HCT116 (cell line): ENCODE data around the gene ATG3. TPM values are rescaled to one million over a fixed set of nuclear protein-coding genes. Genes with fewer than 3 reads are reported as not detected.
"Not testable (repeated sequence)": the region's sequence is repeated elsewhere in the genome, so short reads cannot be mapped to it uniquely, and the experiment has no call there.

Source experiments
- ATAC-seq: fragments of 200-7000 bp; cut with Tn5 transposase; 2 replicates; pipeline ENCODE4 v1.9.1; 2020; ENCODE audit warnings: mild to moderate bottlenecking, moderate library complexity
- BruUV-seq: library from RNA; stranded (reverse); fragments of 400-500 nt; replicated peaks from 2 replicates; lab custom pipeline; 2021; lab: Mats Ljungman, UMichigan
- CTCF ChIA-PET: fragments of 300-600 bp; sonication (Branson Sonifier 250); formaldehyde crosslinking; loops from one replicate; lab custom pipeline; 2021; ENCODE audit warnings: antibody characterized with exemption; lab: Charles Lee
- POLR2A ChIA-PET: fragments of 300-600, 350-600 bp; sonication (Branson Sonifier 250); formaldehyde crosslinking; loops from one replicate; lab custom pipeline; 2021; ENCODE audit warnings: antibody characterized with exemption; lab: Charles Lee
- RAD21 ChIA-PET, 2 experiments: fragments of 300-600 bp; sonication (Branson Sonifier 250); formaldehyde crosslinking; loops; one replicate each; lab custom pipeline; 2023; ENCODE audit warnings: low total read pairs in 2 of 2; ENCODE audit not compliant: uncharacterized antibody in 2 of 2, unreplicated experiment in 2 of 2, low non-redundant PET in 1 of 2; lab: Charles Lee
- DNase-seq: peaks from one replicate; pipeline ENCODE4 v3.0.0-alpha.2; 2010; ENCODE audit warnings: low read depth, low spot score
- H2AFZ ChIP-seq: fragments of 200-600 bp; shearing (Covaris generic), sonication (generic); 2 replicates; pipeline ENCODE4 v1.6.1; 2017; ENCODE audit warnings: low read depth, mixed run types, mixed read lengths, antibody characterized with exemption, low read length; ENCODE audit not compliant: poor library complexity, severe bottlenecking
- H3K27ac ChIP-seq: 2 replicates; pipeline ENCODE4 v1.5.1; 2012; ENCODE audit warnings: low read depth, low read length
- H3K27me3 ChIP-seq: fragments of 200-600 bp; sonication (generic); 2 replicates; pipeline ENCODE4 v1.6.1; 2016; ENCODE audit warnings: mixed run types, low read length, mixed read lengths; ENCODE audit not compliant: insufficient read depth
- H3K36me3 ChIP-seq, 2 experiments: fragments of 200-500 bp in 1 of 2; fragments of 200-600 bp in 1 of 2; sonication (Bioruptor generic) in 1 of 2; sonication (generic) in 1 of 2; 2 replicates each; pipeline versions ENCODE4 v1.5.1 to v1.6.1; 2014 to 2016; ENCODE audit warnings: low read length in 2 of 2, inconsistent platforms in 1 of 2, mixed read lengths in 1 of 2, mixed run types in 1 of 2; ENCODE audit not compliant: insufficient read depth in 2 of 2, control insufficient read depth in 1 of 2
- H3K4me1 ChIP-seq, 2 experiments: fragments of 200-600 bp in 1 of 2; sonication (generic) in 1 of 2; 2 replicates each; pipeline versions ENCODE4 v1.5.1 to v1.6.1; 2012 to 2017; ENCODE audit warnings: low read length in 2 of 2, inconsistent platforms in 1 of 2, mild to moderate bottlenecking in 1 of 2, mixed read lengths in 1 of 2, mixed run types in 1 of 2, moderate library complexity in 1 of 2; ENCODE audit not compliant: insufficient read depth in 2 of 2, control insufficient read depth in 1 of 2
- H3K4me2 ChIP-seq: fragments of 200-600 bp; sonication (generic); 2 replicates; pipeline ENCODE4 v1.6.1; 2017; ENCODE audit warnings: mixed run types, low read length, mixed read lengths
- H3K4me3 ChIP-seq, 2 experiments: fragments of 200-600 bp in 1 of 2; sonication (generic) in 1 of 2; replicated peaks in 1 of 2; 2 replicates each; pipeline ENCODE4 v1.5.1; 2011 to 2016; ENCODE audit warnings: low read length in 2 of 2, control low read depth in 1 of 2, low read depth in 1 of 2, mild to moderate bottlenecking in 1 of 2, mixed read lengths in 1 of 2, mixed run types in 1 of 2
- H3K79me2 ChIP-seq: fragments of 200-600 bp; sonication (generic); 2 replicates; pipeline ENCODE4 v1.6.1; 2017; ENCODE audit warnings: mild to moderate bottlenecking, mixed run types, low read length, moderate library complexity, mixed read lengths; ENCODE audit not compliant: insufficient read depth
- H3K9ac ChIP-seq: fragments of 200-600 bp; sonication (generic); 2 replicates; pipeline ENCODE4 v1.6.1; 2016; ENCODE audit warnings: low read length, mixed read lengths
- H3K9me2 ChIP-seq: fragments of 200-600 bp; sonication (generic), shearing (Covaris generic); 2 replicates; pipeline ENCODE4 v1.6.1; 2017; ENCODE audit warnings: mixed run types, mild to moderate bottlenecking, moderate library complexity; ENCODE audit not compliant: insufficient read depth
- H3K9me3 ChIP-seq, 2 experiments: fragments of 200-500 bp in 1 of 2; fragments of 200-600 bp in 1 of 2; sonication (Bioruptor generic) in 1 of 2; sonication (generic) in 1 of 2; 2 replicates each; pipeline ENCODE4 v1.6.1; 2014 to 2017; ENCODE audit warnings: low read length in 2 of 2, mixed read lengths in 2 of 2, inconsistent platforms in 1 of 2, low read depth in 1 of 2, mild to moderate bottlenecking in 1 of 2, mixed run types in 1 of 2, moderate library complexity in 1 of 2; ENCODE audit not compliant: control insufficient read depth in 1 of 2, insufficient read depth in 1 of 2
- H4K20me1 ChIP-seq: fragments of 200-600 bp; sonication (generic), shearing (Covaris generic); 2 replicates; pipeline ENCODE4 v1.6.1; 2017; ENCODE audit warnings: mixed run types, mild to moderate bottlenecking, moderate library complexity; ENCODE audit not compliant: insufficient read depth
- RAD21 ChIP-seq: IDR thresholded peaks from 2 replicates; pipeline ENCODE4 v1.6.1; 2012; ENCODE audit warnings: low read depth, mild to moderate bottlenecking
- SRF ChIP-seq: IDR thresholded peaks from 2 replicates; pipeline ENCODE4 v1.6.1; 2012; ENCODE audit warnings: low read depth
- intact Hi-C: fragments of 100-400 bp; cut with micrococcal nuclease; formaldehyde crosslinking; loops from 2 replicates; pipeline ENCODE4 v1.10.0; 2022
- total RNA-seq: library from RNA; stranded (reverse); gene quantifications from one replicate; pipeline ENCODE4 v1.2.1, GENCODE V29; 2021; ENCODE audit not compliant: unreplicated experiment
- TF ChIP-seq, protein P1 (sequence below), 3 experiments: fragments of 200-600 bp in 1 of 3; sonication (generic) in 1 of 3; IDR thresholded peaks in 2 of 3; conservative IDR thresholded peaks in 1 of 3; 2 replicates each; pipeline ENCODE4 v1.5.1; 2012 to 2017; ENCODE audit warnings: low read depth in 2 of 3, low read length in 2 of 3, antibody characterized with exemption in 1 of 3, borderline replicate concordance in 1 of 3, control low read depth in 1 of 3, mild to moderate bottlenecking in 1 of 3, mixed read lengths in 1 of 3, mixed run types in 1 of 3, moderate library complexity in 1 of 3; ENCODE audit not compliant: insufficient read depth in 1 of 3

ATG3 gene
- total RNA-seq, 1 experiment from 2014 or later = 56.4 TPM

DNA sequence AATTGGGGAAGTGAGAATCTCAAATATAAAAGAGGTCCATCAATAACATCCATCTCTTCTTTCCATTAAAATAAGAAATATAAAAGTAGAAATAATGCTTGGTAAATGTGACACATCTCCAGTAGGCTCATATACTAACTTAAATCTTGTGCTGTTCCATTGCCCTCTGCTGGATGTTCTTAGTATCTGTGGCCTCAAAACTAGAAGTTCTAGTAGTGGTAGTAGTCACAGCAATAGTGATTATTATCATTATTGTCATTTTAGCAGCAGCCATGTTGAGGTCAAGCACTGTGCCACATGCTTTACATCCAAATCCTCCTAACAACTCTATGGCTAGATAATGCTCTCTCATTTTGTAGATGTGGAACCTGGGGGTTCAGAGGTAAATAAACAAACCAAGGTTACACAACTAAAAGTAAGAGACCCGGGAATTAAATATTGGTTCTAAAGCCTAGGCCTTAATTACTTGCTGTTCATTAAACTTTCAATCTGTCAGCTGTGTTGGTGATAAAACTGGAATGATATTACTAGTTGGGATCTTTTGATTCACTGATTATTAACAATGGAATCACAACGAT, 42.2 kb downstream of the ATG3 start:
- CTCF ChIA-PET = interaction anchor here (0.9 to 3.2 kb wide), 5 partner anchors 226 to 408 kb away, joined by 4 to 12 read pairs (median 8); partner anchors contain the start of gene SLC9C1
- H3K79me2 ChIP-seq = no peaks in the 10 kb centered on the region
- no peak overlapping the region for H3K9ac ChIP-seq
- no peak overlapping the region for H3K4me2 ChIP-seq
- H3K4me3 ChIP-seq = no peak overlapping the region
- ATAC-seq = peak; percentile 90
- H3K9me2 ChIP-seq = no peaks in the 10 kb centered on the region
- no peaks in the 10 kb centered on the region for H3K4me1 ChIP-seq
- H4K20me1 ChIP-seq = no peaks in the 10 kb centered on the region
- intact Hi-C loops = loop anchor here (1.0 kb wide), 4 partner anchors 192 to 407 kb away; no protein-coding TSS in a partner anchor
- no peaks in the 10 kb centered on the region for H3K9me3 ChIP-seq
- RAD21 ChIA-PET = no interaction called here
- POLR2A ChIA-PET = interaction anchor here (0.6 kb wide), 1 partner anchor 226 kb away, joined by 3 read pairs; the partner anchor contains the start of gene SLC9C1
- no TSS peak for BruUV-seq
- peak; percentile 51 for DNase-seq
- H2AFZ ChIP-seq = no peak overlapping the region
- TF ChIP-seq, protein P1, sequence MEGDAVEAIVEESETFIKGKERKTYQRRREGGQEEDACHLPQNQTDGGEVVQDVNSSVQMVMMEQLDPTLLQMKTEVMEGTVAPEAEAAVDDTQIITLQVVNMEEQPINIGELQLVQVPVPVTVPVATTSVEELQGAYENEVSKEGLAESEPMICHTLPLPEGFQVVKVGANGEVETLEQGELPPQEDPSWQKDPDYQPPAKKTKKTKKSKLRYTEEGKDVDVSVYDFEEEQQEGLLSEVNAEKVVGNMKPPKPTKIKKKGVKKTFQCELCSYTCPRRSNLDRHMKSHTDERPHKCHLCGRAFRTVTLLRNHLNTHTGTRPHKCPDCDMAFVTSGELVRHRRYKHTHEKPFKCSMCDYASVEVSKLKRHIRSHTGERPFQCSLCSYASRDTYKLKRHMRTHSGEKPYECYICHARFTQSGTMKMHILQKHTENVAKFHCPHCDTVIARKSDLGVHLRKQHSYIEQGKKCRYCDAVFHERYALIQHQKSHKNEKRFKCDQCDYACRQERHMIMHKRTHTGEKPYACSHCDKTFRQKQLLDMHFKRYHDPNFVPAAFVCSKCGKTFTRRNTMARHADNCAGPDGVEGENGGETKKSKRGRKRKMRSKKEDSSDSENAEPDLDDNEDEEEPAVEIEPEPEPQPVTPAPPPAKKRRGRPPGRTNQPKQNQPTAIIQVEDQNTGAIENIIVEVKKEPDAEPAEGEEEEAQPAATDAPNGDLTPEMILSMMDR (IDR thresholded peaks at IDR 0.05 in 2 of 3, conservative IDR thresholded peaks at IDR 0.05 in 1 of 3; ENCODE audit: borderline replicate concordance in 1 of 3, insufficient read depth in 1 of 3, low read depth in 2 of 3, low read length in 2 of 3) = peak; percentile 68 to 76 (median 69)
- TF ChIP-seq RAD21 (peak; percentile 83), SRF (no peak)
- no peak overlapping the region for H3K27ac ChIP-seq
- no peaks in the 10 kb centered on the region for H3K27me3 ChIP-seq
- no peaks in the 10 kb centered on the region for H3K36me3 ChIP-seq

DNA sequence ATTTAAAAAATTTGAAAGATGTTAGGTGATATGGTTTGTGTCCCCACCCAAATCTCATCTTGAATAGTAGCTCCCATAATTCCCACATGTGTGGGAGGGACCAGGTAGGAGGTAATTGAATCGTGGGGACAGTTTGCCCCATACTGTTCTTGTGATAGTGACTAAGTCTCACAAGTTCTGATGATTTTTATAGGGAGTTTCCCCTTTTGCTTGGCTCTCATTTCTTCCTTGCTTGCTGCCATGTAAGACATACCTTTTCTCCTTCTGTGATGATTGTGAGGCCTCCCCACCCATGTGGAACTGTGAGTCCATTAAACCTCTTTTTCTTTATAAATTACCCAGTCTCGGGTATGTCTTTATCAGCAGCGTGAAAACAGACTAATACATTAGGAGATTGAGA, 42.8 kb downstream of the ATG3 start:
- H3K9me2 ChIP-seq, H3K4me2 ChIP-seq, H2AFZ ChIP-seq, H3K27ac ChIP-seq, H3K79me2 ChIP-seq, H3K4me3 ChIP-seq, H4K20me1 ChIP-seq, H3K9me3 ChIP-seq, H3K36me3 ChIP-seq, H3K4me1 ChIP-seq, H3K9ac ChIP-seq, H3K27me3 ChIP-seq, DNase-seq, BruUV-seq, RAD21 ChIA-PET, POLR2A ChIA-PET: not testable (repeated sequence)
- intact Hi-C loops = loop anchor here (1.0 kb wide), 4 partner anchors 192 to 407 kb away; no protein-coding TSS in a partner anchor
- 0 out of 2 replicates have a peak, but pooled peaks have one; percentile 11 for ATAC-seq
- CTCF ChIA-PET = interaction anchor here (1.6 to 3.2 kb wide), 3 partner anchors 225 to 407 kb away, joined by 5 to 12 read pairs (median 8); partner anchors contain the start of gene SLC9C1
